NB4 (cell line): ENCODE measurements around the gene MCUR1.

Experiments used
- MYC ChIP-seq: IDR thresholded peaks from 2 replicates; pipeline ENCODE4 v1.6.1; 2011; ENCODE audit warnings: low read depth, low read length
- POLR2A ChIP-seq: IDR thresholded peaks from 2 replicates; pipeline ENCODE4 v1.6.1; 2011; ENCODE audit warnings: mild to moderate bottlenecking; ENCODE audit not compliant: insufficient read length; ENCODE audit errors: extremely low read depth
- TF ChIP-seq, protein P1 (sequence below): IDR thresholded peaks from one replicate; pipeline ENCODE4 v1.5.1; 2012; ENCODE audit warnings: low read depth, low read length
- TF ChIP-seq, protein P2 (sequence below): IDR thresholded peaks from 2 replicates; pipeline ENCODE4 v1.6.1; 2011; ENCODE audit warnings: low read depth, low read length

DNA sequence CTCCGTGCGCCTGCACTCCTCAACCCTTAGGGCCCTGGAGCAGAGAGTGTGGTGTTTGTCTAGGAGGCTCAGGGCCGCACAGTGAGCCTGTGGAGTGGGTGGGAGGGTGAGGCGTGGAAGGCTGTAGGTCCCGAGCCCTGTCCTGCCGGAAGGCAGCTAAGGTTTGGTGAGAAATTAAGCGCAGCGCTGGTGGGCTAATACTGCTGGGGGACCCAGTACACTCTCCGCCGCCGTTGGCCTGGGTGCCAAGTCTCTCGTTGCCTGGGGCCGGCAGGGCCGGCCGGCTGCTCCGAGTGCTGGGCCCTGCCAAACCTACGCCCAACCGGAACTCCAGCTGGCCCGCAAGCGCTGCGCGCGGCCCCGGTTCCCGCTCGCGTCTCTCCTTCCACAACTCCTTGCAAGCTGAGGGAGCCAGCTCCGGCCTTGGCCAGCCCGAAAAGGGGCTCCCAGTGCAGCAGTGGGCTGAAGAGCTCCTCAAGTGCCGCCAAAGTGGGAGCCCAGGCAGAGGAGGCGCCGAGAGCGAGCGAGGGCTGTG, 40.4 kb upstream of the MCUR1 start:
- TF ChIP-seq, protein P1, sequence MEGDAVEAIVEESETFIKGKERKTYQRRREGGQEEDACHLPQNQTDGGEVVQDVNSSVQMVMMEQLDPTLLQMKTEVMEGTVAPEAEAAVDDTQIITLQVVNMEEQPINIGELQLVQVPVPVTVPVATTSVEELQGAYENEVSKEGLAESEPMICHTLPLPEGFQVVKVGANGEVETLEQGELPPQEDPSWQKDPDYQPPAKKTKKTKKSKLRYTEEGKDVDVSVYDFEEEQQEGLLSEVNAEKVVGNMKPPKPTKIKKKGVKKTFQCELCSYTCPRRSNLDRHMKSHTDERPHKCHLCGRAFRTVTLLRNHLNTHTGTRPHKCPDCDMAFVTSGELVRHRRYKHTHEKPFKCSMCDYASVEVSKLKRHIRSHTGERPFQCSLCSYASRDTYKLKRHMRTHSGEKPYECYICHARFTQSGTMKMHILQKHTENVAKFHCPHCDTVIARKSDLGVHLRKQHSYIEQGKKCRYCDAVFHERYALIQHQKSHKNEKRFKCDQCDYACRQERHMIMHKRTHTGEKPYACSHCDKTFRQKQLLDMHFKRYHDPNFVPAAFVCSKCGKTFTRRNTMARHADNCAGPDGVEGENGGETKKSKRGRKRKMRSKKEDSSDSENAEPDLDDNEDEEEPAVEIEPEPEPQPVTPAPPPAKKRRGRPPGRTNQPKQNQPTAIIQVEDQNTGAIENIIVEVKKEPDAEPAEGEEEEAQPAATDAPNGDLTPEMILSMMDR: no peak
- no peak for TF ChIP-seq POLR2A
- no peak for TF ChIP-seq MYC
- TF ChIP-seq, protein P2, sequence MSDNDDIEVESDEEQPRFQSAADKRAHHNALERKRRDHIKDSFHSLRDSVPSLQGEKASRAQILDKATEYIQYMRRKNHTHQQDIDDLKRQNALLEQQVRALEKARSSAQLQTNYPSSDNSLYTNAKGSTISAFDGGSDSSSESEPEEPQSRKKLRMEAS: no peak
